SK-N-SH treated with all-trans-retinoic acid at 6 μM for 48 hours (cell line): ENCODE data around the gene IL20RB.

Experiments
- CSDC2 ChIP-seq: fragments of 250-450 bp; sonication (Bioruptor Pico); IDR thresholded peaks from 2 replicates; pipeline ENCODE4 v1.5.0; 2020; ENCODE audit warnings: mild to moderate bottlenecking, moderate library complexity
- CSRNP3 ChIP-seq: fragments of 250-450 bp; sonication (Bioruptor Pico); IDR thresholded peaks from 2 replicates; pipeline ENCODE4 v1.5.1; 2021; ENCODE audit warnings: mild to moderate bottlenecking, moderate library complexity
- OSR1 ChIP-seq: fragments of 250-450 bp; sonication (Bioruptor Pico); IDR thresholded peaks from 2 replicates; pipeline ENCODE4 v1.8.0; 2022; ENCODE audit warnings: moderate library complexity, mild to moderate bottlenecking, inconsistent platforms
- PPARA ChIP-seq: fragments of 250-450 bp; sonication (Bioruptor Pico); IDR thresholded peaks from 2 replicates; pipeline ENCODE4 v1.5.0; 2020; ENCODE audit warnings: mild to moderate bottlenecking, borderline replicate concordance
- TOX ChIP-seq: fragments of 250-450 bp; sonication (Bioruptor Pico); IDR thresholded peaks from 2 replicates; pipeline ENCODE4 v1.8.0; 2021; ENCODE audit warnings: mild to moderate bottlenecking, moderate library complexity, borderline replicate concordance
- ZC3H10 ChIP-seq: fragments of 250-450 bp; sonication (Bioruptor Pico); IDR thresholded peaks from 2 replicates; pipeline ENCODE4 v1.5.1; 2021; ENCODE audit warnings: mild to moderate bottlenecking, moderate library complexity
- ZFP3 ChIP-seq: fragments of 250-450 bp; sonication (Bioruptor Pico); IDR thresholded peaks from 2 replicates; pipeline ENCODE4 v1.5.0; 2020; ENCODE audit warnings: mild to moderate bottlenecking, moderate library complexity
- ZFP30 ChIP-seq: fragments of 450-650 bp; formaldehyde crosslinking; IDR thresholded peaks from 2 replicates; pipeline ENCODE4 v1.5.0; 2022; ENCODE audit warnings: mild to moderate bottlenecking, moderate library complexity
- ZNF70 ChIP-seq: fragments of 450-650 bp; formaldehyde crosslinking; IDR thresholded peaks from 2 replicates; pipeline ENCODE4 v1.5.0; 2020; ENCODE audit warnings: mild to moderate bottlenecking, moderate library complexity
- ZNF8 ChIP-seq: fragments of 450-650 bp; formaldehyde crosslinking; IDR thresholded peaks from 2 replicates; pipeline ENCODE4 v1.5.0; 2020; ENCODE audit warnings: mild to moderate bottlenecking, moderate library complexity
- TF ChIP-seq, protein P1 (sequence below): fragments of 250-450 bp; sonication (Bioruptor Pico); IDR thresholded peaks from 2 replicates; pipeline ENCODE4 v1.8.0; 2020; ENCODE audit warnings: mild to moderate bottlenecking, moderate library complexity, borderline replicate concordance

DNA sequence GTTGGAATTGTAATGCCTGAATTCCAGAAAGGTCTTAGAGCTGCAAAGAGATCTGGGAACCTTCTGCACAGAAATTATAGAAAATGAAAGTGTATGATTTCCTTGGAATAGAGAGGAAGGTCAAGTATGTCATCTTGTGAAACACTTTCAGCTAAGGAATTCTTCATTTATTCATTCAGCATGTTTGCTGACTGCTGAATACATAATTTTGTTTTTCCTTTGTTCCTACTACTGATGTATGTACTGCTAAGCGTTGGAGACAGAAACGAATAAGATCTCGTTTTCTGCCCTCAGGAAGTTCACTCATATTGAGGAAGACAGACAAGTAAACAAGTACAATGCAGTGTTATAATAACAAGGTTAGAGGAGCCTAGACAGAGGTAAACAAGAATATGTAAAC lies 14.3 kb upstream of the IL20RB start:
- TF ChIP-seq ZC3H10 (CRISPR knock-in tag) = no peak
- TF ChIP-seq ZNF70 = no peak
- TF ChIP-seq ZFP3 (CRISPR knock-in tag) = no peak
- no peak for TF ChIP-seq ZFP30 (CRISPR knock-in tag)
- TF ChIP-seq ZNF8 (CRISPR knock-in tag) = no peak
- TF ChIP-seq, protein P1, sequence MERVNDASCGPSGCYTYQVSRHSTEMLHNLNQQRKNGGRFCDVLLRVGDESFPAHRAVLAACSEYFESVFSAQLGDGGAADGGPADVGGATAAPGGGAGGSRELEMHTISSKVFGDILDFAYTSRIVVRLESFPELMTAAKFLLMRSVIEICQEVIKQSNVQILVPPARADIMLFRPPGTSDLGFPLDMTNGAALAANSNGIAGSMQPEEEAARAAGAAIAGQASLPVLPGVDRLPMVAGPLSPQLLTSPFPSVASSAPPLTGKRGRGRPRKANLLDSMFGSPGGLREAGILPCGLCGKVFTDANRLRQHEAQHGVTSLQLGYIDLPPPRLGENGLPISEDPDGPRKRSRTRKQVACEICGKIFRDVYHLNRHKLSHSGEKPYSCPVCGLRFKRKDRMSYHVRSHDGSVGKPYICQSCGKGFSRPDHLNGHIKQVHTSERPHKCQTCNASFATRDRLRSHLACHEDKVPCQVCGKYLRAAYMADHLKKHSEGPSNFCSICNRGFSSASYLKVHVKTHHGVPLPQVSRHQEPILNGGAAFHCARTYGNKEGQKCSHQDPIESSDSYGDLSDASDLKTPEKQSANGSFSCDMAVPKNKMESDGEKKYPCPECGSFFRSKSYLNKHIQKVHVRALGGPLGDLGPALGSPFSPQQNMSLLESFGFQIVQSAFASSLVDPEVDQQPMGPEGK (CRISPR knock-in tag) = no peak
- no peak for TF ChIP-seq PPARA (CRISPR knock-in tag)
- no peak for TF ChIP-seq OSR1
- no peak for TF ChIP-seq CSDC2 (CRISPR knock-in tag)
- TF ChIP-seq TOX (CRISPR knock-in tag) = no peak
- TF ChIP-seq CSRNP3 (CRISPR knock-in tag) = no peak
